PC-3 (cell line): ENCODE results near the gene GCSAML. TPM values are rescaled to one million over a fixed set of nuclear protein-coding genes. Genes with fewer than 3 reads are reported as not detected.

Experiments used
- ATAC-seq: fragments of 200-7000 bp; cut with Tn5 transposase; 2 replicates; pipeline ENCODE4 v1.9.1; 2020; ENCODE audit warnings: mild to moderate bottlenecking, moderate library complexity
- BruUV-seq: library from RNA; stranded (reverse); fragments of 400-500 nt; replicated peaks from 2 replicates; lab custom pipeline; 2021; lab: Mats Ljungman, UMichigan
- CTCF ChIA-PET: fragments of 300-600 bp; sonication (Branson Sonifier 250); formaldehyde crosslinking; loops from one replicate; lab custom pipeline; 2022; ENCODE audit warnings: antibody characterized with exemption; lab: Charles Lee
- POLR2A ChIA-PET: fragments of 300-600 bp; sonication (Branson Sonifier 250); formaldehyde crosslinking; loops from one replicate; lab custom pipeline; 2022; ENCODE audit warnings: antibody characterized with exemption; ENCODE audit not compliant: unreplicated experiment; lab: Charles Lee
- DNase-seq: peaks from one replicate; pipeline ENCODE4 v3.0.0-alpha.2; 2015
- H2AFZ ChIP-seq: fragments of 300-600 bp; sonication (generic); 2 replicates; pipeline ENCODE4 v1.6.0; 2016; ENCODE audit warnings: antibody characterized with exemption, low read length
- H3F3A ChIP-seq: fragments of 300-600 bp; sonication (generic); one replicate; pipeline ENCODE4 v1.6.0; 2017; ENCODE audit warnings: antibody characterized with exemption, low read length, control low read depth, mild to moderate bottlenecking; ENCODE audit not compliant: unreplicated experiment
- H3K27ac ChIP-seq: fragments of 300-600 bp; sonication (generic); 2 replicates; pipeline ENCODE4 v1.5.1; 2016; ENCODE audit warnings: mild to moderate bottlenecking, low read length
- H3K27me3 ChIP-seq: fragments of 300-600 bp; sonication (generic); 2 replicates; pipeline ENCODE4 v1.6.1; 2016; ENCODE audit warnings: low read length, mixed read lengths
- H3K36me3 ChIP-seq: fragments of 300-600 bp; sonication (generic); 2 replicates; pipeline ENCODE4 v1.6.1; 2016; ENCODE audit warnings: low read depth, mixed run types, low read length, mixed read lengths
- H3K4me1 ChIP-seq: fragments of 300-600 bp; sonication (generic); 2 replicates; pipeline ENCODE4 v1.5.1; 2016; ENCODE audit warnings: low read length; ENCODE audit not compliant: insufficient read depth
- H3K4me2 ChIP-seq: fragments of 300-600 bp; sonication (generic); 2 replicates; pipeline ENCODE4 v1.6.0; 2016; ENCODE audit warnings: low read length
- H3K4me3 ChIP-seq: fragments of 300-600 bp; sonication (generic); 2 replicates; pipeline ENCODE4 v1.5.1; 2016; ENCODE audit warnings: mild to moderate bottlenecking, low read length, mixed read lengths
- H3K79me2 ChIP-seq: fragments of 300-600 bp; sonication (generic); 2 replicates; pipeline ENCODE4 v1.6.1; 2017; ENCODE audit warnings: low read length, mixed read lengths
- H3K9ac ChIP-seq: fragments of 300-600 bp; sonication (generic); 2 replicates; pipeline ENCODE4 v1.6.0; 2016; ENCODE audit warnings: mild to moderate bottlenecking, low read length
- H3K9me2 ChIP-seq: fragments of 300-600 bp; sonication (generic); replicated peaks from 2 replicates; pipeline ENCODE4 v1.6.1; 2016; ENCODE audit warnings: mixed run types, low read length, mixed read lengths
- H3K9me3 ChIP-seq: fragments of 300-600 bp; sonication (generic); 2 replicates; pipeline ENCODE4 v1.6.1; 2016; ENCODE audit warnings: low read length, mixed read lengths
- H4K20me1 ChIP-seq: fragments of 300-600 bp; sonication (generic); 2 replicates; pipeline ENCODE4 v1.6.1; 2016; ENCODE audit warnings: low read length, mixed read lengths
- EZH2 ChIP-seq: fragments of 300-600 bp; sonication (generic); IDR thresholded peaks from one replicate; pipeline ENCODE4 v1.6.1; 2017; ENCODE audit warnings: antibody characterized with exemption, mild to moderate bottlenecking, low read length; ENCODE audit not compliant: unreplicated experiment
- EZH2phosphoT487 ChIP-seq: fragments of 300-600 bp; sonication (generic); IDR thresholded peaks from 2 replicates; pipeline ENCODE4 v1.6.1; 2018; ENCODE audit warnings: mild to moderate bottlenecking, antibody characterized with exemption, low read length, borderline replicate concordance
- intact Hi-C: fragments of 100-400 bp; cut with micrococcal nuclease; formaldehyde crosslinking; loops from 2 replicates; pipeline ENCODE4 v1.9.0; 2023
- total RNA-seq: library from RNA; depleted of rRNA; stranded (reverse); fragments of >200 nt; gene quantifications from 2 replicates; pipeline ENCODE4 v1.2.3, GENCODE V29; 2014; rRNA removed
- TF ChIP-seq, protein P1 (sequence below): fragments of 300-600 bp; sonication (generic); conservative IDR thresholded peaks from 2 replicates; pipeline ENCODE4 v1.5.1; 2017; ENCODE audit warnings: antibody characterized with exemption, low read depth, mild to moderate bottlenecking, low read length

Gene GCSAML
- total RNA-seq, 1 experiment from 2014 or later, result not detected

DNA sequence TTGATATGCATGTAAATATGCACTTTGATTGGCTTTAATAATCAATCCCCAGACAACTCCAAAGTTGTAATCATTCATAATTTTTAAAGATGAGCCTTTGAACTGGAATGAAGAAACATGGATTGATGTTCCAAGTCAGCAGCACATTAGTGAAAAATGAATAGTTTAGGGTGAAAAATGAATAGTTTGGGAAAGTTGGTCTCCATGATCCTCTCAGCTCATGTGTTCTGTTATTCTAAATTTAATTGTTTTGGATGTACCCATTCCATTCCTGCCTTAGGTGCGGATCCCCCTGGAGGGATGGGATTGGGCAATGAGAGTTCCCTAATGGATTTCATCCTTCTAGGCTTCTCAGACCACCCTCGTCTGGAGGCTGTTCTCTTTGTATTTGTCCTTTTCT, 56.4 kb downstream of the GCSAML start, which contains the start of gene OR2G3:
Gene OR2G3 (plus strand): TSS at position 301 of the 400 bp plus-strand sequence. CDS start 0 bp downstream, at position 301.
- no peaks in the 10 kb centered on the region for H3K9me3 ChIP-seq
- no peak within 1 kb of the TSS for H3K4me3 ChIP-seq
- BruUV-seq, result no TSS peak
- POLR2A ChIA-PET, result no interaction called here
- H3K9me2 ChIP-seq, result no peaks in the 10 kb centered on the region
- H3K4me1 ChIP-seq, result no peaks in the 10 kb centered on the region
- CTCF ChIA-PET, result no interaction called here
- no peaks in the 10 kb centered on the region for H3K79me2 ChIP-seq
- TF ChIP-seq, protein P1, sequence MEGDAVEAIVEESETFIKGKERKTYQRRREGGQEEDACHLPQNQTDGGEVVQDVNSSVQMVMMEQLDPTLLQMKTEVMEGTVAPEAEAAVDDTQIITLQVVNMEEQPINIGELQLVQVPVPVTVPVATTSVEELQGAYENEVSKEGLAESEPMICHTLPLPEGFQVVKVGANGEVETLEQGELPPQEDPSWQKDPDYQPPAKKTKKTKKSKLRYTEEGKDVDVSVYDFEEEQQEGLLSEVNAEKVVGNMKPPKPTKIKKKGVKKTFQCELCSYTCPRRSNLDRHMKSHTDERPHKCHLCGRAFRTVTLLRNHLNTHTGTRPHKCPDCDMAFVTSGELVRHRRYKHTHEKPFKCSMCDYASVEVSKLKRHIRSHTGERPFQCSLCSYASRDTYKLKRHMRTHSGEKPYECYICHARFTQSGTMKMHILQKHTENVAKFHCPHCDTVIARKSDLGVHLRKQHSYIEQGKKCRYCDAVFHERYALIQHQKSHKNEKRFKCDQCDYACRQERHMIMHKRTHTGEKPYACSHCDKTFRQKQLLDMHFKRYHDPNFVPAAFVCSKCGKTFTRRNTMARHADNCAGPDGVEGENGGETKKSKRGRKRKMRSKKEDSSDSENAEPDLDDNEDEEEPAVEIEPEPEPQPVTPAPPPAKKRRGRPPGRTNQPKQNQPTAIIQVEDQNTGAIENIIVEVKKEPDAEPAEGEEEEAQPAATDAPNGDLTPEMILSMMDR, result no peak
- no peak for TF ChIP-seq EZH2
- TF ChIP-seq EZH2phosphoT487, result no peak
- no peak within 1 kb of the TSS for H3K9ac ChIP-seq
- DNase-seq (no peak), ATAC-seq (no peak)
- H4K20me1 ChIP-seq, result no peaks in the 10 kb centered on the region
- intact Hi-C loops, result no loop called here
- no peak within 1 kb of the TSS for H3K4me2 ChIP-seq
- H2AFZ ChIP-seq, result no peak within 1 kb of the TSS
- H3K27me3 ChIP-seq, result peaks cover 39% of the 10 kb centered on the region
- no peaks in the 10 kb centered on the region for H3F3A ChIP-seq
- no peaks in the 10 kb centered on the region for H3K36me3 ChIP-seq
- no peak within 1 kb of the TSS for H3K27ac ChIP-seq

DNA sequence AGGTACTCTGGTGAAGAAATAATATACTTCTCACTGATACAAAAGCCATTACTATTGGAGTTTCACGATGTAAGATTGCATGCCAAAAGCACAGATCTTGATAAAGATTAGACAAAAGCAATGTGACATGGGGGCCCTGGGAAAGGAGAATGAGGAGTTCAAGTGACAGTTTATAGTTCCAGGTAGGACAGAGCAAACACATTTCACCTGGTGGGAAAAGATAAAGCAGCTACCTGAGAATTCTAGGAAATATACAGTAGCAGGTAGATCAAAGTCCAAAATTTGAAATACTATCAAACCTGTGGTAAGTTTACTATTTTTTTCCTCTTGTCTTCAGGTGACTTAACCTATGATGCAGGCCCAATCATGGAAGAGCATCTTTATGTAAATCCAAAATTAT, 64.5 kb downstream of the GCSAML start:
- no peak overlapping the region for H3K9ac ChIP-seq
- no peak overlapping the region for H2AFZ ChIP-seq
- H3K9me2 ChIP-seq, result no peaks in the 10 kb centered on the region
- no peak overlapping the region for H3K4me2 ChIP-seq
- ChIA-PET CTCF (no interaction called here), POLR2A (no interaction called here)
- H3K36me3 ChIP-seq, result no peaks in the 10 kb centered on the region
- TF ChIP-seq EZH2 (no peak), EZH2phosphoT487 (no peak)
- TF ChIP-seq, protein P1, result no peak
- no peaks in the 10 kb centered on the region for H3K9me3 ChIP-seq
- no peaks in the 10 kb centered on the region for H3F3A ChIP-seq
- peaks cover 13% of the 10 kb centered on the region; the same call in 1 of the 2 replicates for H3K27me3 ChIP-seq
- H4K20me1 ChIP-seq, result no peaks in the 10 kb centered on the region
- DNase-seq (no peak), ATAC-seq (no peak)
- no peak overlapping the region for H3K27ac ChIP-seq
- no peaks in the 10 kb centered on the region for H3K4me1 ChIP-seq
- no peaks in the 10 kb centered on the region for H3K79me2 ChIP-seq
- H3K4me3 ChIP-seq, result no peak overlapping the region
- intact Hi-C loops, result no loop called here
- BruUV-seq, result no TSS peak

GRCh38 chr1:247614625-247615024, 65.7 kb downstream of the GCSAML start:
- no peaks in the 10 kb centered on the region for H3K36me3 ChIP-seq
- no peaks in the 10 kb centered on the region for H3K4me1 ChIP-seq
- H3K4me2 ChIP-seq, result no peak overlapping the region
- H3F3A ChIP-seq, result no peaks in the 10 kb centered on the region
- H4K20me1 ChIP-seq, result no peaks in the 10 kb centered on the region
- H3K27me3 ChIP-seq, result peaks cover 22% of the 10 kb centered on the region; the same call in 1 of the 2 replicates
- H3K4me3 ChIP-seq, result no peak overlapping the region
- H3K9me2 ChIP-seq, result no peaks in the 10 kb centered on the region
- no peak overlapping the region for H2AFZ ChIP-seq
- ATAC-seq, result no peak
- DNase-seq, result no peak
- ChIA-PET POLR2A (no interaction called here), CTCF (no interaction called here)
- no peak overlapping the region for H3K27ac ChIP-seq
- H3K79me2 ChIP-seq, result no peaks in the 10 kb centered on the region
- intact Hi-C loops, result no loop called here
- TF ChIP-seq, protein P1, result no peak
- TF ChIP-seq EZH2phosphoT487, result no peak
- no peak for TF ChIP-seq EZH2
- no peak overlapping the region for H3K9ac ChIP-seq
- no peaks in the 10 kb centered on the region for H3K9me3 ChIP-seq
- BruUV-seq, result no TSS peak

Other genes with a start within 250 kb of the GCSAML start
- 79.4 and 103 TPM in 2 replicates for gene ZNF496, start 217.3 kb upstream of the GCSAML start, total RNA-seq
- gene NLRP3, start 133.0 kb upstream of the GCSAML start, total RNA-seq, result 0.35 and 0.40 TPM in 2 replicates
- gene OR2B11, start 91.0 kb upstream of the GCSAML start, total RNA-seq, result not detected in 2 replicates
- gene OR2C3, start 12.7 kb upstream of the GCSAML start, total RNA-seq, result not detected in 2 replicates
- not detected in 2 replicates for gene OR2G2, start 39.2 kb downstream of the GCSAML start, total RNA-seq
- gene OR2G3, start 56.5 kb downstream of the GCSAML start, total RNA-seq, result not detected in 2 replicates
- gene OR13G1, start 130.6 kb downstream of the GCSAML start, total RNA-seq, result not detected in 2 replicates
- not detected in 2 replicates for gene OR6F1, start 167.5 kb downstream of the GCSAML start, total RNA-seq
- gene OR14K1, start 189.5 kb downstream of the GCSAML start, total RNA-seq, result not detected in 2 replicates
- gene OR14A2, start 199.0 kb downstream of the GCSAML start, total RNA-seq, result not detected in 2 replicates
- gene OR1C1, start 211.4 kb downstream of the GCSAML start, total RNA-seq, result not detected in 2 replicates